ENCODE data around the gene KLHDC3.

Gene KLHDC3

GRCh38 chr6:43013843-43014433 is at the start of gene KLHDC3, which contains the start of gene MEA1:
Gene KLHDC3, plus strand, starts transcription at chr6:43014249. Its CDS starts 2,944 bp downstream, at chr6:43017193.
Gene MEA1, minus strand, starts transcription at chr6:43013946. Its CDS starts 133 bp downstream, at chr6:43013813.
- peak; percentile 98 for DNase-seq (ENCODE audit: low spot score)

GRCh38 chr6:42966571-42966970 is 47.5 kb upstream of the KLHDC3 start:
- DNase-seq (ENCODE audit: low spot score): no peak

GRCh38 chr6:42967228-42967627 is 46.8 kb upstream of the KLHDC3 start:
- DNase-seq (ENCODE audit: low spot score): no peak

GRCh38 chr6:42968126-42968701 is 45.8 kb upstream of the KLHDC3 start:
- DNase-seq (ENCODE audit: low spot score): no peak

GRCh38 chr6:42968783-42969182 is 45.3 kb upstream of the KLHDC3 start:
- DNase-seq (ENCODE audit: low spot score): no peak

- DNase-seq (ENCODE audit: low spot score): no peak
These were observed 44.6 kb upstream of the KLHDC3 start for GRCh38 chr6:42969431-42969830.

- DNase-seq (ENCODE audit: low spot score): no peak
These were observed 44.1 kb upstream of the KLHDC3 start for GRCh38 chr6:42969934-42970333.

GRCh38 chr6:42970871-42971612 is 43.0 kb upstream of the KLHDC3 start:
- DNase-seq (ENCODE audit: low spot score): peak; percentile 54

- no peak for DNase-seq (ENCODE audit: low spot score)
These were observed 42.2 kb upstream of the KLHDC3 start for GRCh38 chr6:42971746-42972327.

- no peak for DNase-seq (ENCODE audit: low spot score)
These were observed 40.1 kb upstream of the KLHDC3 start for GRCh38 chr6:42973926-42974325.

GRCh38 chr6:42974919-42975505 is 39.0 kb upstream of the KLHDC3 start:
- no peak for DNase-seq (ENCODE audit: low spot score)

GRCh38 chr6:42978487-42978838 is 35.6 kb upstream of the KLHDC3 start:
- peak; percentile 27 for DNase-seq (ENCODE audit: low spot score)

GRCh38 chr6:42978839-42979522 is 35.1 kb upstream of the KLHDC3 start, which contains the start of gene PEX6:
Gene PEX6, minus strand, starts transcription at chr6:42979181. Its CDS starts 31 bp downstream, at chr6:42979150.
- peak; percentile 66 for DNase-seq (ENCODE audit: low spot score)

GRCh38 chr6:42979523-42980177 is 34.4 kb upstream of the KLHDC3 start:
- no peak for DNase-seq (ENCODE audit: low spot score)

GRCh38 chr6:42981836-42982235 is 32.2 kb upstream of the KLHDC3 start:
- no peak for DNase-seq (ENCODE audit: low spot score)

- DNase-seq (ENCODE audit: low spot score): peak; percentile 99
These were observed 29.8 kb upstream of the KLHDC3 start, which contains the start of gene PPP2R5D for GRCh38 chr6:42984001-42984923. Gene PPP2R5D, plus strand, starts transcription at chr6:42984570. Its CDS starts 108 bp downstream, at chr6:42984678.

- peak; percentile 14 for DNase-seq (ENCODE audit: low spot score)
These were observed 29.0 kb upstream of the KLHDC3 start for GRCh38 chr6:42984924-42985475.

- DNase-seq (ENCODE audit: low spot score): no peak
These were observed 26.3 kb upstream of the KLHDC3 start for GRCh38 chr6:42987533-42988451.

Measured in hematopoietic multipotent progenitor cell treated with erythropoietin and hydrocortisone succinate and interleukin-3 and kit ligand, for 17 days (in vitro differentiated cells).